RPMI7951 (cell line): ENCODE data around the gene RRP9. TPM values are rescaled to one million over a fixed set of nuclear protein-coding genes. Genes with fewer than 3 reads are reported as not detected.
"Not testable (repeated sequence)": the region's sequence is repeated elsewhere in the genome, so short reads cannot be mapped to it uniquely, and the experiment has no call there.

Experiments used
- DNase-seq: peaks from one replicate; pipeline ENCODE4 v3.0.0-alpha.2; 2012; ENCODE audit warnings: low read depth
- total RNA-seq: library from RNA; depleted of rRNA; stranded (reverse); fragments of >200 nt; shearing (Covaris generic); gene quantifications from 2 replicates; pipeline ENCODE4 v1.2.3, GENCODE V29; 2014

The RRP9 gene
- total RNA-seq, 1 experiment from 2014 or later: 29.0 TPM

- no peak for DNase-seq
These were observed 2.8 kb downstream of the RRP9 start for GRCh38 chr3:51938780-51939425.

GRCh38 chr3:51937611-51938450 is 3.9 kb downstream of the RRP9 start:
- no peak for DNase-seq

- peak; percentile 35 for DNase-seq
These were observed 4.7 kb downstream of the RRP9 start for GRCh38 chr3:51937014-51937413.

- DNase-seq: no peak
These were observed 5.6 kb downstream of the RRP9 start for GRCh38 chr3:51935886-51936755.

GRCh38 chr3:51934991-51935885 is 6.5 kb downstream of the RRP9 start:
- no peak for DNase-seq

- no peak for DNase-seq
These were observed 7.4 kb downstream of the RRP9 start for GRCh38 chr3:51934139-51934850.

- no peak for DNase-seq
These were observed 8.1 kb downstream of the RRP9 start for GRCh38 chr3:51933471-51934138.

GRCh38 chr3:51932471-51933370 is 9.0 kb downstream of the RRP9 start:
- no peak for DNase-seq

- DNase-seq: no peak
These were observed 9.9 kb downstream of the RRP9 start for GRCh38 chr3:51931756-51932155.

GRCh38 chr3:51930439-51930838 is 11.3 kb downstream of the RRP9 start:
- DNase-seq: no peak

- DNase-seq: peak; percentile 17
These were observed 12.2 kb downstream of the RRP9 start for GRCh38 chr3:51929420-51930003.

- not testable (repeated sequence) for DNase-seq
These were observed 12.7 kb downstream of the RRP9 start for GRCh38 chr3:51928981-51929380.

GRCh38 chr3:51928438-51928837 is 13.3 kb downstream of the RRP9 start:
- no peak for DNase-seq

GRCh38 chr3:51927061-51927977 is 14.4 kb downstream of the RRP9 start:
- no peak for DNase-seq

GRCh38 chr3:51921081-51921578 is 20.6 kb downstream of the RRP9 start:
- no peak for DNase-seq

GRCh38 chr3:51916418-51916817 is 25.3 kb downstream of the RRP9 start:
- no peak for DNase-seq

GRCh38 chr3:51908026-51908425 is 33.7 kb downstream of the RRP9 start:
- no peak for DNase-seq
